Measurements from ENCODE around the gene EXOSC9. TPM values are rescaled to one million over a fixed set of nuclear protein-coding genes. Genes with fewer than 3 reads are reported as not detected.
A peak's percentile ranks its signal among the peaks of the same experiment; 100 is the strongest.

The EXOSC9 gene
- polyA plus RNA-seq, 1 of the 3 experiments (the other 2 are of a cell fraction): 38.8 TPM

GRCh38 chr4:121778991-121779628, 22.0 kb upstream of the EXOSC9 start (continued):
- TF ChIP-seq TEAD4 (IDR thresholded peaks at IDR 0.05; ENCODE audit: borderline replicate concordance, insufficient read depth) (peak; percentile 90; the same call in 1 of the 2 replicates), YY1 (IDR thresholded peaks at IDR 0.05; ENCODE audit: low read depth) (peak; percentile 64; the same call in 1 of the 2 replicates), USF1 (IDR thresholded peaks at IDR 0.05; ENCODE audit: borderline replicate concordance, low read depth) (no peak), USF2 (IDR thresholded peaks at IDR 0.05; ENCODE audit: borderline replicate concordance, low read depth, low read length) (no peak), ZBTB33 (IDR thresholded peaks at IDR 0.05; ENCODE audit: borderline replicate concordance, low read depth) (no peak), TCF12 (IDR thresholded peaks at IDR 0.05) (peak; percentile 98), FOXM1 (IDR thresholded peaks at IDR 0.05; ENCODE audit: low read depth) (peak; percentile 88), REST (IDR thresholded peaks at IDR 0.05; ENCODE audit: low read depth, low read length) (no peak; the same call in 1 of the 2 replicates), RXRA (IDR thresholded peaks at IDR 0.05; ENCODE audit: borderline replicate concordance, low read depth) (0 out of 2 replicates have a peak, but pooled peaks have one; percentile 15), JUND (IDR thresholded peaks at IDR 0.05) (peak; percentile 76), SMC3 (IDR thresholded peaks at IDR 0.05; ENCODE audit: low read depth, low read length) (no peak), MEF2A (IDR thresholded peaks at IDR 0.05; ENCODE audit: borderline replicate concordance, low read depth) (no peak)

GRCh38 chr4:121783210-121783609, 17.9 kb upstream of the EXOSC9 start:
- Histone ChIP-seq H3K79me2 (ENCODE audit: insufficient read depth) (no peaks in the 10 kb centered on the region), H3K36me3 (replicated peaks in 1 of 2; ENCODE audit: control insufficient read depth in 1 of 2, insufficient read depth in 2 of 2, low read length in 1 of 2) (peaks cover 0 to 5% of the 10 kb centered on the region in 2 experiments), H3K4me2 (no peak overlapping the region), H3K9ac (no peak overlapping the region), H3K4me3 (ENCODE audit: low read depth in 2 of 2, low read length in 1 of 2) (no peak overlapping the region), H3K27me3 (ENCODE audit: insufficient read depth) (no peaks in the 10 kb centered on the region), H2AFZ (ENCODE audit: low read depth) (no peak overlapping the region), H3F3A (replicated peaks; ENCODE audit: insufficient read depth) (peaks cover 41% of the 10 kb centered on the region), H3K9me2 (no peaks in the 10 kb centered on the region), H3K4me1 (ENCODE audit: control insufficient read depth in 1 of 2, insufficient read depth in 2 of 2, low read depth in 1 of 2, low read length in 1 of 2) (peaks cover 0 to 34% of the 10 kb centered on the region in 2 experiments), H4K20me1 (ENCODE audit: insufficient read depth) (no peaks in the 10 kb centered on the region), H3K27ac (ENCODE audit: low read depth in 2 of 2, low read length in 1 of 2) (peak overlapping the region in 1 of 2 experiments; percentile 89; a peak in 2 of 4 replicates), H3K9me3 (0 out of 2 replicates have a peak, but pooled peaks cover 6% of the 10 kb centered on the region)
- CTCF ChIA-PET: no interaction called here
- DNase-seq: no peak
- WGBS (ENCODE audit: low lambda C conversion rate): 8% methylated on average over 1 of the region's 1 CpG
- POLR2A ChIA-PET: no interaction called here
- no peak for TF ChIP-seq EP300 (IDR thresholded peaks at IDR 0.05; ENCODE audit: borderline replicate concordance in 1 of 2, low read depth in 1 of 2, low read length in 1 of 2)
- no peak for TF ChIP-seq ZBTB33 (IDR thresholded peaks at IDR 0.05; ENCODE audit: borderline replicate concordance, low read depth)
- no peak for TF ChIP-seq MEF2A (IDR thresholded peaks at IDR 0.05; ENCODE audit: borderline replicate concordance, low read depth)
- TF ChIP-seq CHD2 (IDR thresholded peaks at IDR 0.05; ENCODE audit: low read length, partially characterized antibody): no peak
- no peak for TF ChIP-seq RXRA (IDR thresholded peaks at IDR 0.05; ENCODE audit: borderline replicate concordance, low read depth)
- no peak for TF ChIP-seq EZH2phosphoT487 (IDR thresholded peaks at IDR 0.05; ENCODE audit: borderline replicate concordance, low read depth)
- TF ChIP-seq YY1 (IDR thresholded peaks at IDR 0.05; ENCODE audit: low read depth): no peak
- TF ChIP-seq FOSL2 (IDR thresholded peaks at IDR 0.05; ENCODE audit: borderline replicate concordance, low read depth): no peak
- TF ChIP-seq RCOR1 (IDR thresholded peaks at IDR 0.05; ENCODE audit: low read length): no peak
- TF ChIP-seq CTCF (IDR thresholded peaks at IDR 0.05): no peak
